ENCODE measurements around the gene TENM4.

Gene TENM4

GRCh38 chr11:78748918-78749690, 691.7 kb downstream of the TENM4 start:
- in situ Hi-C loops (cut with MboI; ENCODE audit: low sequenced_read_pairs): no loop called here

- in situ Hi-C loops (cut with MboI; ENCODE audit: low sequenced_read_pairs): no loop called here
These were observed 695.9 kb downstream of the TENM4 start for GRCh38 chr11:78744949-78745348.

GRCh38 chr11:78744202-78744601, 696.6 kb downstream of the TENM4 start:
- in situ Hi-C loops (cut with MboI; ENCODE audit: low sequenced_read_pairs): no loop called here

GRCh38 chr11:78742430-78742829, 698.4 kb downstream of the TENM4 start:
- in situ Hi-C loops (cut with MboI; ENCODE audit: low sequenced_read_pairs): no loop called here

GRCh38 chr11:78741741-78742140, 699.1 kb downstream of the TENM4 start:
- in situ Hi-C loops (cut with MboI; ENCODE audit: low sequenced_read_pairs): no loop called here

- in situ Hi-C loops (cut with MboI; ENCODE audit: low sequenced_read_pairs): no loop called here
These were observed 700.4 kb downstream of the TENM4 start for GRCh38 chr11:78740199-78741071.

- in situ Hi-C loops (cut with MboI; ENCODE audit: low sequenced_read_pairs): no loop called here
These were observed 702.9 kb downstream of the TENM4 start for GRCh38 chr11:78737891-78738290.

GRCh38 chr11:78737301-78737700, 703.5 kb downstream of the TENM4 start:
- in situ Hi-C loops (cut with MboI; ENCODE audit: low sequenced_read_pairs): no loop called here

- in situ Hi-C loops (cut with MboI; ENCODE audit: low sequenced_read_pairs): no loop called here
These were observed 705.1 kb downstream of the TENM4 start for GRCh38 chr11:78735711-78736110.

GRCh38 chr11:78733031-78733430, 707.8 kb downstream of the TENM4 start:
- in situ Hi-C loops (cut with MboI; ENCODE audit: low sequenced_read_pairs): no loop called here

GRCh38 chr11:78732246-78732645, 708.6 kb downstream of the TENM4 start:
- in situ Hi-C loops (cut with MboI; ENCODE audit: low sequenced_read_pairs): no loop called here

- in situ Hi-C loops (cut with MboI; ENCODE audit: low sequenced_read_pairs): no loop called here
These were observed 709.8 kb downstream of the TENM4 start for GRCh38 chr11:78731027-78731426.

- in situ Hi-C loops (cut with MboI; ENCODE audit: low sequenced_read_pairs): no loop called here
These were observed 710.5 kb downstream of the TENM4 start for GRCh38 chr11:78730267-78730824.

- in situ Hi-C loops (cut with MboI; ENCODE audit: low sequenced_read_pairs): no loop called here
These were observed 713.0 kb downstream of the TENM4 start for GRCh38 chr11:78727816-78728215.

GRCh38 chr11:78725200-78725599, 715.6 kb downstream of the TENM4 start:
- in situ Hi-C loops (cut with MboI; ENCODE audit: low sequenced_read_pairs): no loop called here

- in situ Hi-C loops (cut with MboI; ENCODE audit: low sequenced_read_pairs): no loop called here
These were observed 718.0 kb downstream of the TENM4 start for GRCh38 chr11:78722786-78723185.

GRCh38 chr11:78720281-78720989, 720.4 kb downstream of the TENM4 start:
- in situ Hi-C loops (cut with MboI; ENCODE audit: low sequenced_read_pairs): no loop called here

GRCh38 chr11:78717041-78717440, 723.8 kb downstream of the TENM4 start:
- in situ Hi-C loops (cut with MboI; ENCODE audit: low sequenced_read_pairs): no loop called here

GRCh38 chr11:78715639-78716311, 725.1 kb downstream of the TENM4 start:
- in situ Hi-C loops (cut with MboI; ENCODE audit: low sequenced_read_pairs): no loop called here

- in situ Hi-C loops (cut with MboI; ENCODE audit: low sequenced_read_pairs): no loop called here
These were observed 726.3 kb downstream of the TENM4 start for GRCh38 chr11:78714539-78714938.

GRCh38 chr11:78711735-78712134, 729.1 kb downstream of the TENM4 start:
- in situ Hi-C loops (cut with MboI; ENCODE audit: low sequenced_read_pairs): no loop called here
